ENCODE results near the gene ATPAF2. TPM values are rescaled to one million over a fixed set of nuclear protein-coding genes. Genes with fewer than 3 reads are reported as not detected.

ATPAF2 gene
- total RNA-seq, 2 donors from 2014 or later: 25.8 to 28.7 TPM

Other genes starting within 250 kb of the ATPAF2 start
- gene SREBF1, start 202.2 kb downstream of the ATPAF2 start, total RNA-seq: 100 to 1,000 TPM; 192 to 209 TPM
- 10 to 100 TPM; 23.7 to 26.9 TPM for gene TOM1L2, start 66.8 kb downstream of the ATPAF2 start, total RNA-seq
- gene DRC3, start 66.3 kb downstream of the ATPAF2 start, total RNA-seq: under 1 TPM; 0.39 to 0.43 TPM
- 10 to 100 TPM in 1 of 2 donors, 1 to 10 TPM in 1; 9.7 to 11.0 TPM for gene GID4, start 240 bp upstream of the ATPAF2 start, total RNA-seq
- gene DRG2, start 48.8 kb upstream of the ATPAF2 start, total RNA-seq: 10 to 100 TPM; 44.1 to 53.6 TPM
- 1 to 10 TPM; 2.7 to 3.2 TPM for gene MYO15A, start 69.6 kb upstream of the ATPAF2 start, total RNA-seq
- 100 to 1,000 TPM; 125 to 133 TPM for gene ALKBH5, start 144.7 kb upstream of the ATPAF2 start, total RNA-seq
- gene LLGL1, start 186.5 kb upstream of the ATPAF2 start, total RNA-seq: 10 to 100 TPM; 18.5 to 18.6 TPM
- gene FLII, start 219.6 kb upstream of the ATPAF2 start, total RNA-seq: 100 to 1,000 TPM; 318 to 373 TPM
- gene MIEF2, start 221.5 kb upstream of the ATPAF2 start, total RNA-seq: 1 to 10 TPM; 7.8 to 9.4 TPM